ENCODE results near the gene MRAP. TPM values are rescaled to one million over a fixed set of nuclear protein-coding genes. Genes with fewer than 3 reads are reported as not detected.

MRAP gene
- total and polyA plus RNA-seq, 10 of the 15 experiments (the other 5 are each of a cell fraction or from before 2014, with no cell fraction given) = 0.34 to 1.2 TPM; not detected in 8

DNA sequence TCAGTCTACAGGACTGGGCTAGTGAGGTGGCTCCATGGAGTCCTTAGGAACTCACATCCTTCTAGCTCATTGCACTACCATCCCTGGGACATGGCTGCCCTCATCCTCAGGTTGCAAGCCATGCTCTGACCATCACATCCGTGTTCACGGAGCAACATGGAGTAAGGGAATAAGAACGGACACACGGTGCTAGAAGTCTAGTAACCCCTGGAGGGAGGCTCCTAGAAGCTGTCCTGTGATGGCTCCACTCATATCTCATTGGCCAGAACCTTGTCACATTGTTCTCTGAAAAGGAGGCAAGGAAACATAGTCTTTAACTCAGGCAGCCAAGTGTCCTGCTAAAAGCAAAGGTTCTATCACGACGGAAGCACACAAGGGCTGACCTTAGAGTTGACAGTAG lies 3.9 kb downstream of the MRAP start:
- FAIRE-seq (no peak), DNase-seq (ENCODE audit: low read depth, low spot score) (no peak), ATAC-seq (no peak)
- RAD21 ChIA-PET (ENCODE audit: unreplicated experiment) = no interaction called here
- Histone ChIP-seq H3K9ac (ENCODE audit: control insufficient read depth, insufficient read depth, low read length) (no peak overlapping the region), H3K4me1 (ENCODE audit: control insufficient read depth, insufficient read depth, low read length) (no peaks in the 10 kb centered on the region), H3K27me3 (replicated peaks in 1 of 2; ENCODE audit: control insufficient read depth in 2 of 2, insufficient read depth in 2 of 2, low read length in 1 of 2) (no peaks in the 10 kb centered on the region), H3K4me2 (ENCODE audit: control insufficient read depth, insufficient read depth) (no peak overlapping the region), H3K36me3 (ENCODE audit: control insufficient read depth in 2 of 2, insufficient read depth in 2 of 2, low read length in 1 of 2) (peaks cover 0 to 6% of the 10 kb centered on the region in 2 experiments; a peak in 2 of 4 replicates), H3K9me3 (replicated peaks; ENCODE audit: control insufficient read depth, insufficient read depth, low read length) (no peaks in the 10 kb centered on the region), H3K27ac (ENCODE audit: control insufficient read depth, insufficient read depth) (no peak overlapping the region), H2AFZ (ENCODE audit: control insufficient read depth, low read depth, low read length) (no peak overlapping the region), H4K20me1 (ENCODE audit: control insufficient read depth, insufficient read depth) (no peaks in the 10 kb centered on the region), H3K79me2 (ENCODE audit: control insufficient read depth, insufficient read depth, low read length) (no peaks in the 10 kb centered on the region), H3K4me3 (no peak overlapping the region)
- CTCF ChIA-PET = no interaction called here
- intact Hi-C loops (cut with micrococcal nuclease; ENCODE audit: unreplicated experiment) (no loop called here), in situ Hi-C loops (cut with MboI) (no loop called here)
- SMC1A ChIA-PET (ENCODE audit: uncharacterized antibody, unreplicated experiment) = no interaction called here
- no TSS peak for BruUV-seq (replicated peaks)
- POLR2A ChIA-PET = no interaction called here
- 95% methylated on average over 6 of the region's 6 CpGs for WGBS (ENCODE audit: insufficient coverage, insufficient replicate concordance, low lambda C conversion rate, missing lambda C conversion rate)
- TF ChIP-seq, protein P1, sequence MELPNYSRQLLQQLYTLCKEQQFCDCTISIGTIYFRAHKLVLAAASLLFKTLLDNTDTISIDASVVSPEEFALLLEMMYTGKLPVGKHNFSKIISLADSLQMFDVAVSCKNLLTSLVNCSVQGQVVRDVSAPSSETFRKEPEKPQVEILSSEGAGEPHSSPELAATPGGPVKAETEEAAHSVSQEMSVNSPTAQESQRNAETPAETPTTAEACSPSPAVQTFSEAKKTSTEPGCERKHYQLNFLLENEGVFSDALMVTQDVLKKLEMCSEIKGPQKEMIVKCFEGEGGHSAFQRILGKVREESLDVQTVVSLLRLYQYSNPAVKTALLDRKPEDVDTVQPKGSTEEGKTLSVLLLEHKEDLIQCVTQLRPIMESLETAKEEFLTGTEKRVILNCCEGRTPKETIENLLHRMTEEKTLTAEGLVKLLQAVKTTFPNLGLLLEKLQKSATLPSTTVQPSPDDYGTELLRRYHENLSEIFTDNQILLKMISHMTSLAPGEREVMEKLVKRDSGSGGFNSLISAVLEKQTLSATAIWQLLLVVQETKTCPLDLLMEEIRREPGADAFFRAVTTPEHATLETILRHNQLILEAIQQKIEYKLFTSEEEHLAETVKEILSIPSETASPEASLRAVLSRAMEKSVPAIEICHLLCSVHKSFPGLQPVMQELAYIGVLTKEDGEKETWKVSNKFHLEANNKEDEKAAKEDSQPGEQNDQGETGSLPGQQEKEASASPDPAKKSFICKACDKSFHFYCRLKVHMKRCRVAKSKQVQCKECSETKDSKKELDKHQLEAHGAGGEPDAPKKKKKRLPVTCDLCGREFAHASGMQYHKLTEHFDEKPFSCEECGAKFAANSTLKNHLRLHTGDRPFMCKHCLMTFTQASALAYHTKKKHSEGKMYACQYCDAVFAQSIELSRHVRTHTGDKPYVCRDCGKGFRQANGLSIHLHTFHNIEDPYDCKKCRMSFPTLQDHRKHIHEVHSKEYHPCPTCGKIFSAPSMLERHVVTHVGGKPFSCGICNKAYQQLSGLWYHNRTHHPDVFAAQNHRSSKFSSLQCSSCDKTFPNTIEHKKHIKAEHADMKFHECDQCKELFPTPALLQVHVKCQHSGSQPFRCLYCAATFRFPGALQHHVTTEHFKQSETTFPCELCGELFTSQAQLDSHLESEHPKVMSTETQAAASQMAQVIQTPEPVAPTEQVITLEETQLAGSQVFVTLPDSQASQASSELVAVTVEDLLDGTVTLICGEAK (IDR thresholded peaks at IDR 0.05; ENCODE audit: borderline replicate concordance) = no peak
- TF ChIP-seq CHD2 (IDR thresholded peaks at IDR 0.05; ENCODE audit: borderline replicate concordance, low read depth, low read length) = no peak
- TF ChIP-seq KAT2A (conservative IDR thresholded peaks at IDR 0.05; ENCODE audit: control insufficient read depth, low read depth, low read length) = no peak
- TF ChIP-seq STAT1 (conservative IDR thresholded peaks at IDR 0.05) = no peak
- TF ChIP-seq, protein P2, sequence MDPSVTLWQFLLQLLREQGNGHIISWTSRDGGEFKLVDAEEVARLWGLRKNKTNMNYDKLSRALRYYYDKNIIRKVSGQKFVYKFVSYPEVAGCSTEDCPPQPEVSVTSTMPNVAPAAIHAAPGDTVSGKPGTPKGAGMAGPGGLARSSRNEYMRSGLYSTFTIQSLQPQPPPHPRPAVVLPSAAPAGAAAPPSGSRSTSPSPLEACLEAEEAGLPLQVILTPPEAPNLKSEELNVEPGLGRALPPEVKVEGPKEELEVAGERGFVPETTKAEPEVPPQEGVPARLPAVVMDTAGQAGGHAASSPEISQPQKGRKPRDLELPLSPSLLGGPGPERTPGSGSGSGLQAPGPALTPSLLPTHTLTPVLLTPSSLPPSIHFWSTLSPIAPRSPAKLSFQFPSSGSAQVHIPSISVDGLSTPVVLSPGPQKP (IDR thresholded peaks at IDR 0.05; ENCODE audit: low read depth, low read length) = no peak
- no peak for TF ChIP-seq MTA3 (IDR thresholded peaks at IDR 0.05; ENCODE audit: borderline replicate concordance, low read length)
- TF ChIP-seq NR2C2 (IDR thresholded peaks at IDR 0.05; ENCODE audit: borderline replicate concordance, control insufficient read depth, insufficient read length, low read depth) = no peak
- no peak for TF ChIP-seq RFX5 (IDR thresholded peaks at IDR 0.05; ENCODE audit: low read depth, low read length)
- no peak for TF ChIP-seq FOXM1 (IDR thresholded peaks at IDR 0.05; ENCODE audit: low read depth, low read length)
- TF ChIP-seq CHD4 (IDR thresholded peaks at IDR 0.05) = no peak
- no peak for TF ChIP-seq TCF3 (IDR thresholded peaks at IDR 0.05; ENCODE audit: borderline replicate concordance, insufficient read depth, low read depth, low read length)
- no peak for TF ChIP-seq CHD1 (IDR thresholded peaks at IDR 0.05; ENCODE audit: low read depth, low read length)
- no peak for TF ChIP-seq CREB1 (IDR thresholded peaks at IDR 0.05; ENCODE audit: low read depth)
- TF ChIP-seq HDAC6 (IDR thresholded peaks at IDR 0.05; ENCODE audit: unreplicated experiment) = no peak
- no peak for TF ChIP-seq RCOR1 (conservative IDR thresholded peaks at IDR 0.05; ENCODE audit: low read depth, low read length)
- no peak for TF ChIP-seq NFXL1 (IDR thresholded peaks at IDR 0.05; ENCODE audit: borderline replicate concordance)
- no peak for TF ChIP-seq JUND (IDR thresholded peaks at IDR 0.05; ENCODE audit: low read depth, low read length)
- TF ChIP-seq NR2F1 (conservative IDR thresholded peaks at IDR 0.05) = no peak
- TF ChIP-seq, protein P3, sequence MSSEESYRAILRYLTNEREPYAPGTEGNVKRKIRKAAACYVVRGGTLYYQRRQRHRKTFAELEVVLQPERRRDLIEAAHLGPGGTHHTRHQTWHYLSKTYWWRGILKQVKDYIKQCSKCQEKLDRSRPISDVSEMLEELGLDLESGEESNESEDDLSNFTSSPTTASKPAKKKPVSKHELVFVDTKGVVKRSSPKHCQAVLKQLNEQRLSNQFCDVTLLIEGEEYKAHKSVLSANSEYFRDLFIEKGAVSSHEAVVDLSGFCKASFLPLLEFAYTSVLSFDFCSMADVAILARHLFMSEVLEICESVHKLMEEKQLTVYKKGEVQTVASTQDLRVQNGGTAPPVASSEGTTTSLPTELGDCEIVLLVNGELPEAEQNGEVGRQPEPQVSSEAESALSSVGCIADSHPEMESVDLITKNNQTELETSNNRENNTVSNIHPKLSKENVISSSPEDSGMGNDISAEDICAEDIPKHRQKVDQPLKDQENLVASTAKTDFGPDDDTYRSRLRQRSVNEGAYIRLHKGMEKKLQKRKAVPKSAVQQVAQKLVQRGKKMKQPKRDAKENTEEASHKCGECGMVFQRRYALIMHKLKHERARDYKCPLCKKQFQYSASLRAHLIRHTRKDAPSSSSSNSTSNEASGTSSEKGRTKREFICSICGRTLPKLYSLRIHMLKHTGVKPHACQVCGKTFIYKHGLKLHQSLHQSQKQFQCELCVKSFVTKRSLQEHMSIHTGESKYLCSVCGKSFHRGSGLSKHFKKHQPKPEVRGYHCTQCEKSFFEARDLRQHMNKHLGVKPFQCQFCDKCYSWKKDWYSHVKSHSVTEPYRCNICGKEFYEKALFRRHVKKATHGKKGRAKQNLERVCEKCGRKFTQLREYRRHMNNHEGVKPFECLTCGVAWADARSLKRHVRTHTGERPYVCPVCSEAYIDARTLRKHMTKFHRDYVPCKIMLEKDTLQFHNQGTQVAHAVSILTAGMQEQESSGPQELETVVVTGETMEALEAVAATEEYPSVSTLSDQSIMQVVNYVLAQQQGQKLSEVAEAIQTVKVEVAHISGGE (CRISPR knock-in tag; IDR thresholded peaks at IDR 0.05) = no peak
